Prostate gland (tissue), 2 donors: ENCODE results near the gene APOBEC4. TPM values are rescaled to one million over a fixed set of nuclear protein-coding genes. Genes with fewer than 3 reads are reported as not detected.

Experiments used
- DNase-seq: peaks from one replicate; pipeline ENCODE4 v3.0.0-alpha.2; 2019; ENCODE audit warnings: low spot score
- H3K27ac ChIP-seq, 2 donors: fragments of 200-600 bp; sonication (generic); 2 replicates each; pipeline ENCODE4 v1.5.1; 2017 to 2019
- H3K27me3 ChIP-seq: fragments of 200-600 bp; sonication (generic); replicated peaks from 2 replicates; pipeline ENCODE4 v1.5.1; 2019; ENCODE audit not compliant: insufficient read depth
- H3K36me3 ChIP-seq, 2 donors: fragments of 200-600 bp; sonication (generic); 1 replicate in 1 of 2; 2 replicates in 1 of 2; pipeline versions ENCODE4 v1.5.1 to v1.8.1; 2017 to 2019
- H3K4me1 ChIP-seq: fragments of 200-600 bp; sonication (generic); replicated peaks from 2 replicates; pipeline ENCODE4 v1.5.1; 2019
- H3K4me3 ChIP-seq, 2 donors: fragments of 200-600 bp; sonication (generic); 2 replicates each; pipeline ENCODE4 v1.5.1; 2017 to 2019
- H3K9me3 ChIP-seq: fragments of 200-600 bp; sonication (generic); 2 replicates; pipeline ENCODE4 v1.5.1; 2017
- CTCF ChIP-seq, 4 experiments: fragments of 200-600 bp in 2 of 4; fragments of 450-650 bp in 2 of 4; sonication (generic) in 2 of 4; IDR thresholded peaks; 1 replicate in 3 of 4; 2 replicates in 1 of 4; pipeline ENCODE4 v1.5.1; 2016 to 2019; ENCODE audit warnings: antibody characterized with exemption in 4 of 4, mild to moderate bottlenecking in 2 of 4, moderate library complexity in 2 of 4
- POLR2A ChIP-seq: fragments of 450-650 bp; IDR thresholded peaks from one replicate; pipeline ENCODE4 v1.6.1; 2016; ENCODE audit warnings: antibody characterized with exemption, mild to moderate bottlenecking
- POLR2AphosphoS5 ChIP-seq: sonication (generic); formaldehyde crosslinking; IDR thresholded peaks from one replicate; pipeline ENCODE4 v1.6.1; 2017; ENCODE audit warnings: antibody characterized with exemption
- WGBS: methylation state at CpG from one replicate; pipeline ENCODE4 v1.1.5; 2018; 5-methylcytosine and 5-hydroxymethylcytosine counted together
- intact Hi-C: fragments of 100-400 bp; cut with DNase I; formaldehyde crosslinking; loops from one replicate; pipeline ENCODE4 v1.14.2; 2022
- total RNA-seq, 2 donors: library from RNA; depleted of rRNA; stranded (reverse); fragments of >200 nt; gene quantifications; one replicate each; pipeline ENCODE4 v1.1.0, GENCODE V29; 2016

APOBEC4 gene
- total RNA-seq = under 1 TPM in 1 of 2 donors, not detected in 1; 0.34 TPM

GRCh38 chr1:183652547-183653461 is at the start of gene APOBEC4:
APOBEC4 (minus strand) TSS chr1:183653316; CDS start chr1:183648781, 4,535 bp downstream.
- Histone ChIP-seq H3K9me3 (no peaks in the 10 kb centered on the region), H3K4me3 (no peak within 1 kb of the TSS), H3K36me3 (no peaks in the 10 kb centered on the region), H3K27ac (no peak within 1 kb of the TSS), H3K27me3 (no peaks in the 10 kb centered on the region), H3K4me1 (no peaks in the 10 kb centered on the region)
- TF ChIP-seq POLR2A (no peak), POLR2AphosphoS5 (no peak), CTCF (IDR thresholded peaks at IDR 0.05) (no peak)
- WGBS = 69% methylated on average over 5 of the region's 5 CpGs
- DNase-seq = no peak
- intact Hi-C loops = loop anchor here (10.0 kb wide), 1 partner anchor 152 kb away; the partner anchor contains the start of gene RGL1

DNA sequence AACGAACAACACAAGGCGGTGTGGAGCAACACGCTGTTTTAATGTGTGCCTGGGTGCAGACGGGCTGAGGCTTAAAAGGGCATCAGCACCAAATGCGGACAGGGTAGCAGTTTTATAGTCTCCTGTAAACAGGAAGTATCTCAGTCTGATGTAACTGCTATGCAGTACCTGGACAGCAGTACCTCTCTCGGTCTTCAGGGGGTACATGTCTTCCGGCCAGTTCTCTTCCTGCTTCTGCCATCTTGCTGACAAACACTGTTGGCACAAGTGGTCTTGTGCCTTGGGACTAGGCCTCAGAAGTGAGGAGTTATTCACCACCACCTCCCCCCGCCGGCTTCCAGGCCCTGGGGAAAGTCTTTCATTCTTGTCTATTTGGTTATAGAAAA is 49.7 kb upstream of the APOBEC4 start:
- no peak overlapping the region for H3K4me3 ChIP-seq
- TF ChIP-seq POLR2A = no peak
- no peak for TF ChIP-seq CTCF (IDR thresholded peaks at IDR 0.05)
- TF ChIP-seq POLR2AphosphoS5 = no peak
- H3K36me3 ChIP-seq = no peaks in the 10 kb centered on the region
- H3K27ac ChIP-seq = no peak overlapping the region
- 96% methylated on average over 9 of the region's 9 CpGs for WGBS
- intact Hi-C loops = no loop called here
- DNase-seq = no peak
- no peaks in the 10 kb centered on the region for H3K4me1 ChIP-seq
- H3K9me3 ChIP-seq = no peaks in the 10 kb centered on the region
- no peaks in the 10 kb centered on the region for H3K27me3 ChIP-seq

DNA sequence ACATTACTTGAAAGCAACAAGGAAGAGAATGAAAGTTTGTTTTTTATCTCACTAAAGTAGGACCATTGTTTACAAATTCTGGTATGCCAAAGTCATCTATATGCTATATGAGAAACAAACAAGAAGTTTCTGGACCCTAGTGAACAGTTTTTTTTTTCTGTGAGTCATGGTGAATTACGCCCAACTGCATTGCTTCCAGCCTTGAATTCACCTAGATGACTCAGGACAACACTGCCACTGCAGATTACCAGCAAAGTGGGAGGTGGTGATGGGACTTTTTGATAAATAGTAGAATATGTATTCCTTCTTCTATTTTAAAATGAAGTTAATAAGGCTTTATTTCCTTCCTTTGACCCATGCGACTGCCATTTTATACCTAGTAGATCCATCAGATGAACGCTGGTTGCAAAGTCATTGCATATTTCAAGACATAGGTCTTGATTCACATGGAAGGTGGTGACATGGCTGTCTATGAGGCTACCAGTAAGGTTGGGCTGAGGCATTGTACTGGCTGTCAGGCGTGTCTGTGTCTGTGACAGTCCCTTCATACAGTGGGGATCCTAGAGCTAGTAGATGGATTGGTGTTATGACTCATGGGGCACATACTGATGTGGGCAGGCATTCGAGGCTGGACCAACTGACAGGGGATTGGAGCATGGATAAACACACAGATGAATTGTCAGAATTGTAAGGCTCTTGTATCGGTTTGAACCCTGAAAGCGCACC is 49.1 kb upstream of the APOBEC4 start:
- no peaks in the 10 kb centered on the region for H3K36me3 ChIP-seq
- H3K4me1 ChIP-seq = no peaks in the 10 kb centered on the region
- 90% methylated on average over 7 of the region's 7 CpGs for WGBS
- intact Hi-C loops = no loop called here
- no peaks in the 10 kb centered on the region for H3K27me3 ChIP-seq
- no peak for TF ChIP-seq POLR2AphosphoS5
- no peak for TF ChIP-seq POLR2A
- no peak for TF ChIP-seq CTCF (IDR thresholded peaks at IDR 0.05)
- H3K4me3 ChIP-seq = no peak overlapping the region
- no peaks in the 10 kb centered on the region for H3K9me3 ChIP-seq
- DNase-seq = no peak
- no peak overlapping the region for H3K27ac ChIP-seq

DNA sequence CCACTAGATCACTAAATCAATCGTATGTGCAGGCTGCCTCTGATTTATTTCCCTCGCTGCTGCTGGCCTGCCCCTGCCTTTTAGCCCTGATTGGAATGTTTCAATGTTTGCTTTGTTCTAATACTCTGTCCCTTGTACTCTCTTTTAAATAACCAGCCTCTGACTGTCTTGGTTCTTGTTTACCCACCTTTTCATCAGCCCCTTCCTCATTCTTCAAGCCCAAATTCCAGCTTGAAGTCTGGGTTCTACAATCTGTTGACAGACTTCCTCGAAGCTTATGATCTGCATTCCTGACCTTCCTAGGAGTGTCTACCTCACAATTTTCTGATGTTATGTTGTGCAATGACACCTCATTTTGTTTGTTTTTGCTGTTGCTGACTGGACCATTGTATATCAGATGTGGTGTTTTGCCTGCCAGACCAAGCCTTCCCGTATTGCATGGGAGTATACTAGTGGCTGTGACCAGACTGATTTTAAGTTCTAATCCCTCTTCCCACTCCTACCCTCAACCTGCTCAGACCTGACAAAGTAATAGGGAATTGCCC is 46.6 kb upstream of the APOBEC4 start:
- no peaks in the 10 kb centered on the region for H3K4me1 ChIP-seq
- no peaks in the 10 kb centered on the region for H3K27me3 ChIP-seq
- no peaks in the 10 kb centered on the region for H3K9me3 ChIP-seq
- H3K36me3 ChIP-seq = no peaks in the 10 kb centered on the region
- no peak overlapping the region for H3K4me3 ChIP-seq
- DNase-seq = peak; percentile 14
- no peak overlapping the region for H3K27ac ChIP-seq
- 30% methylated on average over 4 of the region's 4 CpGs for WGBS
- intact Hi-C loops = no loop called here
- TF ChIP-seq POLR2AphosphoS5 (peak; percentile 51), CTCF (IDR thresholded peaks at IDR 0.05) (no peak)
